HepG2 (cell line): ENCODE data around the gene SP5. TPM values are rescaled to one million over a fixed set of nuclear protein-coding genes. Genes with fewer than 3 reads are reported as not detected.

Experiments
- HOXD1 ChIP-seq: sonication (generic); formaldehyde crosslinking; IDR thresholded peaks from 2 replicates; pipeline ENCODE4 v1.5.0; 2020; ENCODE audit warnings: missing genetic modification reagents
- KMT2B ChIP-seq: IDR thresholded peaks from 2 replicates; pipeline ENCODE4 v1.6.1; 2016; ENCODE audit warnings: missing genetic modification reagents, missing compliant biosample characterization
- MAX ChIP-seq: IDR thresholded peaks from 2 replicates; pipeline ENCODE4 v1.6.1; 2012; ENCODE audit warnings: inconsistent platforms
- MXD4 ChIP-seq: IDR thresholded peaks from 2 replicates; pipeline ENCODE4 v1.6.1; 2016; ENCODE audit warnings: mild to moderate bottlenecking, missing biosample characterization, missing genetic modification reagents
- MYPOP ChIP-seq: sonication (generic); formaldehyde crosslinking; IDR thresholded peaks from 2 replicates; pipeline ENCODE4 v1.8.1; 2023; ENCODE audit warnings: mild to moderate bottlenecking, moderate library complexity, missing genetic modification reagents
- NCOA5 ChIP-seq: sonication (generic); formaldehyde crosslinking; IDR thresholded peaks from 2 replicates; pipeline ENCODE4 v1.4.0; 2020; ENCODE audit warnings: missing genetic modification reagents
- NCOR1 ChIP-seq: fragments of 200-600 bp; sonication (generic); IDR thresholded peaks from 2 replicates; pipeline ENCODE4 v1.7.0; 2017; ENCODE audit warnings: antibody characterized with exemption, low read length, borderline replicate concordance
- NFIC ChIP-seq: IDR thresholded peaks from 2 replicates; pipeline ENCODE4 v1.6.1; 2012; ENCODE audit warnings: mild to moderate bottlenecking, low read length, inconsistent platforms
- NFKBIZ ChIP-seq: IDR thresholded peaks from 2 replicates; pipeline ENCODE4 v1.6.1; 2018; ENCODE audit warnings: missing genetic modification reagents, missing compliant biosample characterization
- PITX1 ChIP-seq: sonication (generic); formaldehyde crosslinking; IDR thresholded peaks from 2 replicates; pipeline ENCODE4 v1.5.1; 2020; ENCODE audit warnings: mild to moderate bottlenecking, missing genetic modification reagents
- POGZ ChIP-seq: sonication (generic); formaldehyde crosslinking; IDR thresholded peaks from 2 replicates; pipeline ENCODE4 v1.4.0; 2020; ENCODE audit warnings: mild to moderate bottlenecking, missing genetic modification reagents
- RARG ChIP-seq: sonication (generic); formaldehyde crosslinking; IDR thresholded peaks from 2 replicates; pipeline ENCODE4 v1.4.0; 2020; ENCODE audit warnings: low read depth, mild to moderate bottlenecking, missing genetic modification reagents
- RFXAP ChIP-seq: sonication (generic); formaldehyde crosslinking; IDR thresholded peaks from 2 replicates; pipeline ENCODE4 v1.4.0; 2020; ENCODE audit warnings: missing genetic modification reagents, borderline replicate concordance
- SMARCC2 ChIP-seq: fragments of 450-650 bp; IDR thresholded peaks from 2 replicates; pipeline ENCODE4 v1.6.1; 2017; ENCODE audit warnings: antibody characterized with exemption, mild to moderate bottlenecking
- SOX13 ChIP-seq, 3 experiments: fragments of 450-650 bp in 1 of 3; sonication (generic) in 1 of 3; formaldehyde crosslinking in 1 of 3; IDR thresholded peaks in 2 of 3; conservative IDR thresholded peaks in 1 of 3; 2 replicates each; pipeline versions ENCODE4 v1.5.0 to v1.6.1; 2016 to 2020; ENCODE audit warnings: antibody characterized with exemption in 1 of 3, mild to moderate bottlenecking in 1 of 3, missing compliant biosample characterization in 1 of 3, missing genetic modification reagents in 1 of 3, moderate library complexity in 1 of 3
- ZC3H4 ChIP-seq: sonication (generic); formaldehyde crosslinking; IDR thresholded peaks from 2 replicates; pipeline ENCODE4 v1.4.0; 2020; ENCODE audit warnings: missing genetic modification reagents, borderline replicate concordance
- ZFP36L1 ChIP-seq: sonication (generic); formaldehyde crosslinking; IDR thresholded peaks from 2 replicates; pipeline ENCODE4 v1.8.0; 2022; ENCODE audit warnings: mild to moderate bottlenecking, missing genetic modification reagents, moderate library complexity
- ZFP62 ChIP-seq: sonication (generic); formaldehyde crosslinking; IDR thresholded peaks from 2 replicates; pipeline ENCODE4 v1.4.0; 2020; ENCODE audit warnings: missing genetic modification reagents
- ZNF225 ChIP-seq: sonication (generic); formaldehyde crosslinking; IDR thresholded peaks from 2 replicates; pipeline ENCODE4 v1.4.0; 2020; ENCODE audit warnings: mild to moderate bottlenecking, missing genetic modification reagents
- ZNF234 ChIP-seq: sonication (generic); formaldehyde crosslinking; conservative IDR thresholded peaks from 2 replicates; pipeline ENCODE4 v1.5.1; 2020; ENCODE audit warnings: mild to moderate bottlenecking, missing genetic modification reagents
- ZNF432 ChIP-seq: sonication (generic); formaldehyde crosslinking; IDR thresholded peaks from 2 replicates; pipeline ENCODE4 v1.5.0; 2020; ENCODE audit warnings: missing genetic modification reagents, mild to moderate bottlenecking, borderline replicate concordance
- ZNF468 ChIP-seq: sonication (generic); formaldehyde crosslinking; IDR thresholded peaks from 2 replicates; pipeline ENCODE4 v1.8.0; 2022; ENCODE audit warnings: mild to moderate bottlenecking, moderate library complexity, missing genetic modification reagents
- ZNF775 ChIP-seq: sonication (generic); formaldehyde crosslinking; IDR thresholded peaks from 2 replicates; pipeline ENCODE4 v1.4.0; 2020; ENCODE audit warnings: missing genetic modification reagents, mild to moderate bottlenecking, moderate library complexity, borderline replicate concordance
- ZNF800 ChIP-seq: sonication (generic); formaldehyde crosslinking; IDR thresholded peaks from 2 replicates; pipeline ENCODE4 v1.4.0; 2020; ENCODE audit warnings: missing genetic modification reagents
- ZNF878 ChIP-seq: sonication (generic); formaldehyde crosslinking; IDR thresholded peaks from 2 replicates; pipeline ENCODE4 v1.8.1; 2023; ENCODE audit warnings: mild to moderate bottlenecking, missing genetic modification reagents, moderate library complexity
- ZSCAN22 ChIP-seq: sonication (generic); formaldehyde crosslinking; IDR thresholded peaks from 2 replicates; pipeline ENCODE4 v1.4.0; 2020; ENCODE audit warnings: mild to moderate bottlenecking, missing genetic modification reagents
- ZSCAN29 ChIP-seq: sonication (generic); formaldehyde crosslinking; conservative IDR thresholded peaks from 2 replicates; pipeline ENCODE4 v1.4.0; 2020; ENCODE audit warnings: mild to moderate bottlenecking, missing genetic modification reagents
- polyA plus RNA-seq, 8 experiments: library from polyadenylated mRNA; depleted of rRNA in 3 of 8; stranded (reverse) in 7 of 8; unstranded in 1 of 8; fragments of >200 nt; fragmentation: Illumina TruSeq in 4 of 8; extraction: Trizol in 4 of 8; gene quantifications; 2 replicates each; pipeline versions ENCODE4 v1.2.1 to v1.2.3, GENCODE V29; 2011 to 2016; ENCODE audit warnings: low read depth in 4 of 8, missing spikeins in 1 of 8, mixed read lengths in 1 of 8; ENCODE audit not compliant: insufficient read depth in 1 of 8
- total RNA-seq, 5 experiments: library from RNA; depleted of rRNA; stranded (reverse); fragments of >200 nt; fragmentation: Illumina TruSeq; extraction: Trizol; gene quantifications; 2 replicates each; pipeline ENCODE4 v1.2.3, GENCODE V29; 2016; ENCODE audit warnings: low read depth in 1 of 5
- TF ChIP-seq, protein P1 (sequence below): sonication (generic); formaldehyde crosslinking; IDR thresholded peaks from 2 replicates; pipeline ENCODE4 v1.5.1; 2020; ENCODE audit warnings: mild to moderate bottlenecking, moderate library complexity, missing genetic modification reagents

Gene SP5
- total and polyA plus RNA-seq, 2 of the 13 experiments (the other 11 are each of a cell fraction or from before 2014, with no cell fraction given) = 50.8 to 119 TPM

- TF ChIP-seq ZNF468 (CRISPR knock-in tag) (no peak), NFIC (no peak), MAX (no peak), ZNF878 (CRISPR knock-in tag) (0 out of 2 replicates have a peak, but pooled peaks have one; percentile 2), SOX13 (IDR thresholded peaks at IDR 0.05) (0 out of 2 replicates have a peak, but pooled peaks have one; percentile 4), SOX13 (CRISPR knock-in tag; conservative IDR thresholded peaks at IDR 0.05 in 1 of 2, IDR thresholded peaks at IDR 0.05 in 1 of 2) (no peak), HOXD1 (CRISPR knock-in tag) (no peak), PITX1 (CRISPR knock-in tag) (no peak), MYPOP (CRISPR knock-in tag) (no peak), RFXAP (CRISPR knock-in tag) (no peak), KMT2B (CRISPR knock-in tag) (no peak), RARG (CRISPR knock-in tag) (peak; percentile 76; the same call in 1 of the 2 replicates), ZNF234 (CRISPR knock-in tag) (no peak), NCOA5 (no peak), ZNF775 (CRISPR knock-in tag) (no peak), ZFP36L1 (CRISPR knock-in tag) (no peak), NCOR1 (no peak), ZSCAN29 (0 out of 2 replicates have a peak, but pooled peaks have one; percentile 42), ZSCAN22 (CRISPR knock-in tag) (0 out of 2 replicates have a peak, but pooled peaks have one; percentile 48), ZC3H4 (CRISPR knock-in tag) (no peak), ZFP62 (CRISPR knock-in tag) (no peak), NFKBIZ (CRISPR knock-in tag) (no peak), POGZ (CRISPR knock-in tag) (no peak), SMARCC2 (no peak), ZNF225 (no peak), ZNF800 (CRISPR knock-in tag) (0 out of 2 replicates have a peak, but pooled peaks have one; percentile 3), ZNF432 (no peak), MXD4 (CRISPR knock-in tag) (0 out of 2 replicates have a peak, but pooled peaks have one; percentile 3)
- TF ChIP-seq, protein P1, sequence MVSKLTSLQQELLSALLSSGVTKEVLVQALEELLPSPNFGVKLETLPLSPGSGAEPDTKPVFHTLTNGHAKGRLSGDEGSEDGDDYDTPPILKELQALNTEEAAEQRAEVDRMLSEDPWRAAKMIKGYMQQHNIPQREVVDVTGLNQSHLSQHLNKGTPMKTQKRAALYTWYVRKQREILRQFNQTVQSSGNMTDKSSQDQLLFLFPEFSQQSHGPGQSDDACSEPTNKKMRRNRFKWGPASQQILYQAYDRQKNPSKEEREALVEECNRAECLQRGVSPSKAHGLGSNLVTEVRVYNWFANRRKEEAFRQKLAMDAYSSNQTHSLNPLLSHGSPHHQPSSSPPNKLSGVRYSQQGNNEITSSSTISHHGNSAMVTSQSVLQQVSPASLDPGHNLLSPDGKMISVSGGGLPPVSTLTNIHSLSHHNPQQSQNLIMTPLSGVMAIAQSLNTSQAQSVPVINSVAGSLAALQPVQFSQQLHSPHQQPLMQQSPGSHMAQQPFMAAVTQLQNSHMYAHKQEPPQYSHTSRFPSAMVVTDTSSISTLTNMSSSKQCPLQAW (CRISPR knock-in tag) = no peak
These were observed 4.5 kb upstream of the SP5 start (continued) for GRCh38 chr2:170710609-170710979.
